Lower lobe of right lung (tissue), 2 donors: ENCODE measurements around the gene ATP6V1C2. TPM values are rescaled to one million over a fixed set of nuclear protein-coding genes. Genes with fewer than 3 reads are reported as not detected.
A peak's percentile ranks its signal among the peaks of the same experiment; 100 is the strongest.
"Not testable (repeated sequence)": the region's sequence is repeated elsewhere in the genome, so short reads cannot be mapped to it uniquely, and the experiment has no call there.

Experiments
- ATAC-seq, 2 donors: fragments of 200-7000 bp; cut with Tn5 transposase; one replicate each; pipeline ENCODE4 v1.9.1; 2020 to 2022; ENCODE audit warnings: mild to moderate bottlenecking in 2 of 2, moderate library complexity in 2 of 2
- DNase-seq: peaks from one replicate; pipeline ENCODE4 v3.0.0-alpha.2; 2020
- H3K27ac ChIP-seq: fragments of 200-600 bp; one replicate; pipeline ENCODE4 v1.8.0; 2022
- H3K27me3 ChIP-seq: fragments of 200-600 bp; one replicate; pipeline ENCODE4 v1.8.0; 2022; ENCODE audit warnings: low read depth
- H3K36me3 ChIP-seq: fragments of 200-600 bp; one replicate; pipeline ENCODE4 v1.8.0; 2022; ENCODE audit warnings: mild to moderate bottlenecking
- H3K4me1 ChIP-seq: fragments of 200-600 bp; one replicate; pipeline ENCODE4 v1.8.0; 2022
- H3K4me3 ChIP-seq: fragments of 200-600 bp; one replicate; pipeline ENCODE4 v1.8.0; 2022; ENCODE audit warnings: mild to moderate bottlenecking
- H3K9me3 ChIP-seq: fragments of 200-600 bp; one replicate; pipeline ENCODE4 v1.8.0; 2022
- intact Hi-C: fragments of 100-400 bp; cut with DNase I; formaldehyde crosslinking; loops from one replicate; pipeline ENCODE4 v1.11.0; 2022
- total RNA-seq: library from RNA; stranded (reverse); fragmentation: NEBNext Ultra II Directional; extraction: Animal tissue kit (Norgen Biotek cat#: 25700); gene quantifications from one replicate; pipeline ENCODE4 v1.2.1, GENCODE V29; 2021
- TF ChIP-seq, protein P1 (sequence below): fragments of 200-600 bp; IDR thresholded peaks from one replicate; pipeline ENCODE4 v1.8.0; 2022; ENCODE audit warnings: antibody characterized with exemption, mild to moderate bottlenecking
- donor health status: DM: no; HTN: yes; CAD: no; lungs with severe emphysema.

Gene ATP6V1C2
- total RNA-seq, 1 donor from 2014 or later: 1.7 TPM

DNA sequence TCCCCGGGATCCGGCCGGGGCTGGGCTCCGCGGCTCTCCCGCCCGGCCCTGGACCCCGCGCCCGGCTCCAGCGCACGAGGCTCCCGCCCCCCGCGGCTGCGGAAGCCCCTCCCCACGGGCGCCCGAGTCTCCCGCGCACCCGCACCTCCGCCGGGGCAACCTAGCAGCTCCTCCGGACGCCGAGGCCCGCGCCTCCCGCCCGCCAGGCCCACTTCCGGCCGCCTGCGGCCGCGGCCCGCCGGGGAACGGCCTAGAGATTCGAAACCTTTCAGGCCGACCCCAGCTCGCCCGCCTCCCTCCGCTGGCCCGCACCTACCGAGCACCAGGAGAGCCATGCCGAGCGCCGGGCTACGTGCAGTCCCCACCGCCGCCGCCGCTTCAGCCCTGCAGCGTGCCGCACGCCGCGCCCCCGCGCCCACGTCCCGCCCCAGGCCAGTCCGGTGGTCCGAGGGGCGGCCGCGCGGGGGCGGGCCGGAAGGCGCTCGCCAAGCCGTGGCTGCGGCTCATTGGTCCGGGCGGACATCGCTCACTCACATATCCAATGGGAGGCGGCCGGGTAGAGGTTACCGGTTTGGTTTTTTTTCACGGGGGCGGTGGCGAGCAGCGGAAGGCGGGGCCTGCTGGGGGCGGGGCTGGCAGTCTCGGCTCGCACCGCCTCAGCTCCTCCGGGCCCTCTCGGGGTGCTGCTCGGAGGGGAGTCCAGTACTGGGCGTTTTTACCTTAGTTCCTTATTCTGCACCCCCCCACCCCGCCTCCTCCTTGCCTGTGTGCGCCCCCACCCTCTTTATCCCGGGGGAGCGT lies 91.1 kb downstream of the ATP6V1C2 start, which contains the start of gene PDIA6:
PDIA6 (minus strand) TSS at position 424 of the 801 bp plus-strand sequence; CDS start at position 335, 89 bp downstream.
- DNase-seq: peak; percentile 96
- peak; percentile 99 to 100 for ATAC-seq
- peak within 1 kb of the TSS; percentile 89 for H3K27ac ChIP-seq
- H3K4me1 ChIP-seq: peaks cover 33% of the 10 kb centered on the region
- intact Hi-C loops: no loop called here
- H3K9me3 ChIP-seq: no peaks in the 10 kb centered on the region
- H3K4me3 ChIP-seq: peak within 1 kb of the TSS; percentile 79
- TF ChIP-seq, protein P1, sequence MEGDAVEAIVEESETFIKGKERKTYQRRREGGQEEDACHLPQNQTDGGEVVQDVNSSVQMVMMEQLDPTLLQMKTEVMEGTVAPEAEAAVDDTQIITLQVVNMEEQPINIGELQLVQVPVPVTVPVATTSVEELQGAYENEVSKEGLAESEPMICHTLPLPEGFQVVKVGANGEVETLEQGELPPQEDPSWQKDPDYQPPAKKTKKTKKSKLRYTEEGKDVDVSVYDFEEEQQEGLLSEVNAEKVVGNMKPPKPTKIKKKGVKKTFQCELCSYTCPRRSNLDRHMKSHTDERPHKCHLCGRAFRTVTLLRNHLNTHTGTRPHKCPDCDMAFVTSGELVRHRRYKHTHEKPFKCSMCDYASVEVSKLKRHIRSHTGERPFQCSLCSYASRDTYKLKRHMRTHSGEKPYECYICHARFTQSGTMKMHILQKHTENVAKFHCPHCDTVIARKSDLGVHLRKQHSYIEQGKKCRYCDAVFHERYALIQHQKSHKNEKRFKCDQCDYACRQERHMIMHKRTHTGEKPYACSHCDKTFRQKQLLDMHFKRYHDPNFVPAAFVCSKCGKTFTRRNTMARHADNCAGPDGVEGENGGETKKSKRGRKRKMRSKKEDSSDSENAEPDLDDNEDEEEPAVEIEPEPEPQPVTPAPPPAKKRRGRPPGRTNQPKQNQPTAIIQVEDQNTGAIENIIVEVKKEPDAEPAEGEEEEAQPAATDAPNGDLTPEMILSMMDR: no peak
- no peaks in the 10 kb centered on the region for H3K36me3 ChIP-seq
- H3K27me3 ChIP-seq: no peaks in the 10 kb centered on the region

DNA sequence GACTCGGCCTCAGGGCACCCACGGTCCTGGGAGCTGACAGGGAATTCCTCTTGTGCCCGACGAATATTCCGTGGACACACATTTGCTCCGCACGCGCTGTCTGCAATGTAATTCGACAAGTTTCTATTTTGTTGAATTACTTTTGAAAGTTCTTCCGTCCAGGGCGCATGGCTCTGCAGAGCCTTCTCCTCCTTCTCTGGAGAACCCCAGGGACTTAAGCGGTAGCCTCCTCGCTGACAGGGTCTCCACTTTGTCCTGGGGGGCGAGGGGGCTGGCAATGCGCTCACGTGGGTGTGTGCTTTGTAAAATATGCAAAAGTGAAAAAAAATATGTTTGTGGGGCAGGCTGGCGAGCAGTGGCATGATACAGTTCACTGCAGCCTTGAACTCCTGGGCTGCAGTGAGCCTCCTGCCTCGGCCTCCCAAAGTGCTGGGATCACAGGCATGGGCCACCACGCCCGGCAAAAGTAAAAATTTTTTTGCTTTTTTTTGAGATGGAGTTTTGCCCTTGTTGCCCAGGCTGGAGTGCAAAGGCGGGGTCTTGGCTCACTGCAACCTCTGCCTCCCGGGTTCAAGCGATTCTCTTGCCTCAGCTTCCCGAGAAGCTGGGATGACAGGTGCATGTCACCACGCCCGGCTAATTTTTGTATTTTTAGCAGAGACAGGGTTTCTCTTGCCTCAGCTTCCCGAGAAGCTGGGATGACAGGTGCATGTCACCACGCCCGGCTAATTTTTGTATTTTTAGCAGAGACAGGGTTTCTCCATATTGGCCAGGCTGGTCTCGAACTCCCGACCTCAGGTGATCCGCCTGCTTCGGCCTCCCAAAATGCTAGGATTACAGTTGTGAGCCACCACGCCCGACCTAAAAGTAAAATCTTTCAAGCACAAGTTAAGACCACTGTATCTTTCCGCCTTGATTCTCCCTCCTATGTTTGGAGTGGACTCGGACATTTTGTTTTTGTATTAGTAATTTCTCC lies 92.0 kb downstream of the ATP6V1C2 start:
- DNase-seq, ATAC-seq: not testable (repeated sequence)
- H3K4me3 ChIP-seq: peak overlapping the region; percentile 79

DNA sequence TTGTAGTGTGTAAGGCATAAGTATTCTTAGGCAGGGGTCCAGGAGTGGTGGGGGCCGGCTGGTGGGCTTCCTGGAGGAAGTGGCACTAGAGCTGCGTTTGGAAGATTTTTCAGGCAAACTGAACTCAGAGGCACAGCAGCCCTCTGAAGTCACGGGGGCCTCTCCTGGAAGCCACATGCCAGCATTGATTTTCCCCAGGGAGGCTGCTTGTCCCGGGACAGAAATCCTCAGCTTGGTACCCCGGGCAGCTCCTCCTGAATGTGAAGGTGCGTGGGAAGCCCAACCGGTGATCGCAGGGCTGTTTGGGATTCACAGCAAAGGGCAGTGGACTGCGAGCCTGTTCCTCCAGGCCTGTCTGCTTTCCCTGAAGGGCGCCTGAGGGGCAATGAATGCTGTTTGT lies 92.7 kb downstream of the ATP6V1C2 start:
- H3K27me3 ChIP-seq: no peaks in the 10 kb centered on the region
- H3K4me3 ChIP-seq: no peak overlapping the region
- peaks cover 21% of the 10 kb centered on the region for H3K4me1 ChIP-seq
- H3K36me3 ChIP-seq: no peaks in the 10 kb centered on the region
- intact Hi-C loops: no loop called here
- no peak overlapping the region for H3K27ac ChIP-seq
- no peak for DNase-seq
- TF ChIP-seq, protein P1: no peak
- no peak for ATAC-seq
- H3K9me3 ChIP-seq: no peaks in the 10 kb centered on the region

More for the DNA sequence above, 92.0 kb downstream of the ATP6V1C2 start:
- H3K36me3 ChIP-seq, H3K27me3 ChIP-seq, H3K9me3 ChIP-seq, intact Hi-C loops: not testable (repeated sequence)
- peak overlapping the region; percentile 89 for H3K27ac ChIP-seq
- peaks cover 24% of the 10 kb centered on the region for H3K4me1 ChIP-seq

DNA sequence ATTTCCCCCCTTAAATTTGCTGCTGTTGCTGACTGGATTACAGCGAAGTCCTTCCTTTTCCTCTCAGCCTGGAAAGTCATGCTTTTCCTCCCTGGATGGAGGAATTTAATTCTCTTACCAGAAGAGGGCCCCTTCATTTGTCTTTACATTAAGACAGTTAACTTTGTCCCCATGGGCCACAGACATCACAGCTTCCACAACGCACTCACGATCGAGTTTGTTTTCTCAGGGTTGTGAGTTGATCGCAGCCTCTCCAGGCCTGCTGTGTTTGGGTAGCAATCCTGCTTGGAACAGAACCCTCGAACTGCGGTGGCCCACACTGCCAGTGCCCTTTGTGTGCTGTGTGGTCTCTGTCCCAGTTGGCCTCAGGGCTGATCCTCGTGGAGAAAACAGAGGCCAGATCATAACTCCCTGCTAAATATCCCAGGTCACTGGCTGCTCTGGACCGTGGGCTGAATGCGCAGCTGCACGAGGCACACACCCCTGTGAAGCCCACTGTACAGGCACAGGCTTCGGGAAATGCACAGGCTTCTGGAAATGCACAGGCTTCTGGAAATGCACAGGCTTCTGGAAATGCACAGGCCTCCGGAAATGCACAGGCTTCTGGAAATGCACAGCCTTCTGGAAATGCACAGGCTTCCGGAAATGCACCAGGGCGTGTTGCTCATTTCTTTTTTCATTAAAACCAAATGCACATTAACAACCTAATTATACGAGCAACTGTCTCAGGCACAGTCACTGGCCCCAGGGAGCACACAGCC lies 93.3 kb downstream of the ATP6V1C2 start:
- ATAC-seq (no peak), DNase-seq (no peak)
- Histone ChIP-seq H3K27ac (no peak overlapping the region), H3K4me1 (peaks cover 20% of the 10 kb centered on the region), H3K4me3 (no peak overlapping the region), H3K36me3 (no peaks in the 10 kb centered on the region), H3K9me3 (no peaks in the 10 kb centered on the region), H3K27me3 (peaks cover 2% of the 10 kb centered on the region)
- TF ChIP-seq, protein P1: no peak
- intact Hi-C loops: no loop called here

DNA sequence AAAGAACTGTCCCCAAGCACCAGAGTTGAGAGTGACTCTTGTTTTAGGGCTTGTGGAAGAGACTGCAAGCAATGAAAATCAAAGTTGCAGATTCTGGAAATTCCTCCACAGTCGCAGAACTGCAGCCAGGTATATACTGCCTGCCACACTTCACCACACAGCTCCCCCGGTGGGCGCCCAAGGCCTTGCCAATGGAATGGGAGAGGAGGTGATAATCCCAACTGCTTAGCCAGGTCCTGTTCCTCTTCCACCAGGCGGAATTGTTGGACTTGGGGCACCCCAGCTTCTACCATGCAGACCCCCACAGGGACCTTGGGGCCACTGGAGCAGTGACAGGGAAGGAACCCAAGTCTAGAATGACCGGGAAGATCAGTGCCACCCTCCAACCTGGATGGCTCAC lies 96.0 kb downstream of the ATP6V1C2 start:
- no peak overlapping the region for H3K4me3 ChIP-seq
- H3K27ac ChIP-seq: no peak overlapping the region
- H3K27me3 ChIP-seq: peaks cover 3% of the 10 kb centered on the region
- ATAC-seq (no peak), DNase-seq (no peak)
- H3K9me3 ChIP-seq: no peaks in the 10 kb centered on the region
- intact Hi-C loops: no loop called here
- TF ChIP-seq, protein P1: peak; percentile 19
- H3K36me3 ChIP-seq: no peaks in the 10 kb centered on the region
- H3K4me1 ChIP-seq: no peaks in the 10 kb centered on the region

DNA sequence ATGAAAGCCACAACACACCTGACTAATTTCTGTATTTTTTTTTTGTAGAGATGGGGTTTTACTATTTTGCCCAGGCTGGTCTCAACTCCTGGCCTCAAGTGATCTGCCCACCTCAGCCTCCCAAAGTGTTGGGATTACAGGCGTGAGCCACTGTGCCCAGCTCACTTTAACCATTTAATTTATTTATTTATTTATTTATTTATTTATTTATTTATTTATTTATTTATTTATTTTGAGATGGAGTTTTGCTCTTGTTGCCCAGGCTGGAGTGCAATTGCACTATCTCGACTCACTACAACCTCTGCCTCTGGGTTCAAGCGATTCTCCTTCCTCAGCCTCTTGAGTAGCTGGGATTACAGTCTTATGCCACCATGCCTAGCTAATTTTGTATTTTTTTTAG lies 96.9 kb downstream of the ATP6V1C2 start:
- H3K27me3 ChIP-seq, H3K4me3 ChIP-seq, H3K4me1 ChIP-seq, H3K36me3 ChIP-seq, H3K27ac ChIP-seq, intact Hi-C loops, ATAC-seq, H3K9me3 ChIP-seq, DNase-seq: not testable (repeated sequence)
